Bone marrow (tissue), 2 donors: ENCODE results near the gene EVI2B.
"Not testable (repeated sequence)": the region's sequence is repeated elsewhere in the genome, so short reads cannot be mapped to it uniquely, and the experiment has no call there.

Source experiments
- DNase-seq, 2 donors: peaks; one replicate each; lab custom pipeline; 2025; lab: John Stamatoyannopoulos, UW

Gene EVI2B

GRCh38 chr17:31269578-31269983 is 44.3 kb downstream of the EVI2B start:
- no peak for DNase-seq

GRCh38 chr17:31269036-31269577 is 44.7 kb downstream of the EVI2B start:
- DNase-seq: no peak

GRCh38 chr17:31266042-31266441 is 47.8 kb downstream of the EVI2B start:
- DNase-seq: no peak

GRCh38 chr17:31262923-31263322 is 50.9 kb downstream of the EVI2B start:
- DNase-seq: not testable (repeated sequence)

- no peak for DNase-seq
Measured at GRCh38 chr17:31261601-31262000, 52.3 kb downstream of the EVI2B start.

GRCh38 chr17:31260151-31260550 is 53.7 kb downstream of the EVI2B start:
- DNase-seq: no peak

GRCh38 chr17:31256936-31257335 is 56.9 kb downstream of the EVI2B start:
- DNase-seq: no peak

- no peak for DNase-seq
Measured at GRCh38 chr17:31254654-31255053, 59.2 kb downstream of the EVI2B start.
